Tibial nerve (tissue), 4 donors: Measurements from ENCODE around the gene PDE6H. TPM values are rescaled to one million over a fixed set of nuclear protein-coding genes. Genes with fewer than 3 reads are reported as not detected.
A peak's percentile ranks its signal among the peaks of the same experiment; 100 is the strongest.

ENCODE experiments used
- DNase-seq, 2 donors: peaks; one replicate each; pipeline ENCODE4 v3.0.0-alpha.2; 2019; ENCODE audit warnings: low spot score in 2 of 2
- H3K27ac ChIP-seq, 4 donors: fragments of 200-600 bp; sonication (generic) in 3 of 4; one replicate each; pipeline ENCODE4 v1.5.1; 2017 to 2019; ENCODE audit warnings: mild to moderate bottlenecking in 1 of 4
- H3K27me3 ChIP-seq, 2 donors: fragments of 200-600 bp; sonication (generic) in 1 of 2; one replicate each; pipeline versions ENCODE4 v1.5.1 to v1.6.0; 2017 to 2019
- H3K36me3 ChIP-seq, 3 donors: fragments of 200-600 bp; sonication (generic); one replicate each; pipeline ENCODE4 v1.5.1; 2018 to 2019
- H3K4me1 ChIP-seq, 4 donors: fragments of 200-600 bp; sonication (generic) in 3 of 4; one replicate each; pipeline ENCODE4 v1.5.1; 2017 to 2019
- H3K4me3 ChIP-seq, 4 donors: fragments of 200-600 bp; sonication (generic) in 3 of 4; one replicate each; pipeline ENCODE4 v1.5.1; 2017 to 2019; ENCODE audit warnings: mild to moderate bottlenecking in 1 of 4, moderate library complexity in 1 of 4
- H3K9me3 ChIP-seq, 4 donors: fragments of 200-600 bp; sonication (generic) in 3 of 4; one replicate each; pipeline ENCODE4 v1.5.1; 2017 to 2019
- CTCF ChIP-seq, 5 experiments: fragments of 200-600 bp in 3 of 5; fragments of 450-650 bp in 2 of 5; sonication (generic) in 3 of 5; IDR thresholded peaks; one replicate each; pipeline ENCODE4 v1.5.1; 2016 to 2019; ENCODE audit warnings: antibody characterized with exemption in 5 of 5, mild to moderate bottlenecking in 3 of 5, moderate library complexity in 2 of 5
- EP300 ChIP-seq, 2 donors: sonication (generic); formaldehyde crosslinking; IDR thresholded peaks; one replicate each; pipeline ENCODE4 v1.6.1; 2017; ENCODE audit warnings: antibody characterized with exemption in 2 of 2, mild to moderate bottlenecking in 1 of 2
- POLR2A ChIP-seq, 2 donors: fragments of 450-650 bp; IDR thresholded peaks; one replicate each; pipeline ENCODE4 v1.6.1; 2017; ENCODE audit warnings: antibody characterized with exemption in 2 of 2, mild to moderate bottlenecking in 2 of 2, moderate library complexity in 2 of 2
- WGBS, 2 donors: methylation state at CpG; one replicate each; pipeline ENCODE4 v1.1.5; 2018; 5-methylcytosine and 5-hydroxymethylcytosine counted together
- total RNA-seq, 4 donors: library from RNA; depleted of rRNA; stranded (reverse); fragments of >200 nt; gene quantifications; one replicate each; pipeline ENCODE4 v1.1.0, GENCODE V29; 2016

PDE6H gene
- total RNA-seq, 4 donors from 2014 or later: not detected

DNA sequence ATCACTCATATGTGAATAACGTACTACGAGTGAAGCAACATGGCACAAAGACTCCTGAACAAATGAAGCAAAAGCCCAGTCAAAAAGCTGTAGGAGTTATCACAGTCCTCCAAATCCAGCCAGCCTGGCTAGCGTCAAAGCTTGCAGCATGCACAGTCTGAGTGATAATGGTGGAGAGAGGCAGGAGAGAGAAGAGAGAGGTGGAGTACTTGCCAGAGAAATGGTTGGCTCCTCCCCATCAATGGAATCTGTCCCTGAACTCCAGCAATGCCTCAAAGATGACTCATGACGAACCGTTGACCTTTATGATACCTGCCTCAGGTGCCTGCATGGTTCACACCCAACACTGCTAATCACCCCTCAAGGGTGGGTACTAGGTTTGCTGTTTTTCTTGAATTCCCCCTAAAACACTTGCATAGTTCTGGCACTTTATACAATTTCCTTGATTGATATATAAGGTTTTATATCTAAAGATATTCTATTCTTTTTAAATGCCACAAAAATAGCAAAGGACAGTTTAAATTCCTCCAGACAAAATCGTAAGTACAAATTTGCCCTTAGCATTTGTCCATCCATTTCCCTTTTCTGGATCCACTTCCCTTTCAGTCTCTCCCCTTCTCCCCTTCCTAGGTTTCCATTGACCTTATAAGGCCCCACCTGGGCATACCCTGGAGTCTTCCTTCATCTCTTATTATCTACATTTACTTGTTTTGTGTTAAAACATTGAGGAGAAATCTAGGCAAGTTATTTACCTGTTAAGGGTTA is 21.7 kb upstream of the PDE6H start:
- 88 to 91% methylated on average over 6 of the region's 6 CpGs for WGBS, 2 donors
- no peaks in the 10 kb centered on the region for H3K9me3 ChIP-seq
- DNase-seq: no peak
- H3K36me3 ChIP-seq: no peaks in the 10 kb centered on the region
- TF ChIP-seq CTCF (IDR thresholded peaks at IDR 0.05) (no peak), EP300 (IDR thresholded peaks at IDR 0.05) (no peak), POLR2A (IDR thresholded peaks at IDR 0.05) (no peak)
- H3K4me1 ChIP-seq: peaks cover 0 to 63% (median 30%) of the 10 kb centered on the region in 4 donors
- no peaks in the 10 kb centered on the region for H3K27me3 ChIP-seq
- H3K4me3 ChIP-seq: no peak overlapping the region
- peak overlapping the region in 3 of 4 donors; percentile 61 to 80 (median 62) for H3K27ac ChIP-seq

- H3K27me3 ChIP-seq: no peaks in the 10 kb centered on the region
- 30 to 61% methylated on average over 1 of the region's 1 CpG for WGBS, 2 donors
- no peak for TF ChIP-seq EP300 (IDR thresholded peaks at IDR 0.05)
- no peak for TF ChIP-seq CTCF (IDR thresholded peaks at IDR 0.05)
- no peak for TF ChIP-seq POLR2A (IDR thresholded peaks at IDR 0.05)
- H3K36me3 ChIP-seq: no peaks in the 10 kb centered on the region
- H3K4me1 ChIP-seq: peaks cover 0 to 59% (median 27%) of the 10 kb centered on the region in 4 donors
- H3K9me3 ChIP-seq: no peaks in the 10 kb centered on the region
- no peak overlapping the region for H3K4me3 ChIP-seq
- DNase-seq: no peak
- peak overlapping the region in 3 of 4 donors; percentile 61 to 80 (median 62) for H3K27ac ChIP-seq
Observed at GRCh38 chr12:14951851-14952250, 21.0 kb upstream of the PDE6H start.

- Histone ChIP-seq H3K4me3 (no peak overlapping the region), H3K27ac (peak overlapping the region in 3 of 4 donors; percentile 49 to 82 (median 61)), H3K9me3 (no peaks in the 10 kb centered on the region), H3K4me1 (peaks cover 0 to 64% (median 26%) of the 10 kb centered on the region in 4 donors), H3K36me3 (no peaks in the 10 kb centered on the region), H3K27me3 (no peaks in the 10 kb centered on the region)
- TF ChIP-seq CTCF (IDR thresholded peaks at IDR 0.05): no peak
- TF ChIP-seq EP300 (IDR thresholded peaks at IDR 0.05): peak in 1 of 2 donors; percentile 50
- WGBS, 2 donors: 58 to 60% methylated on average over 7 of the region's 7 CpGs
- no peak for DNase-seq
Observed at GRCh38 chr12:14952299-14952921, 20.4 kb upstream of the PDE6H start.

DNA sequence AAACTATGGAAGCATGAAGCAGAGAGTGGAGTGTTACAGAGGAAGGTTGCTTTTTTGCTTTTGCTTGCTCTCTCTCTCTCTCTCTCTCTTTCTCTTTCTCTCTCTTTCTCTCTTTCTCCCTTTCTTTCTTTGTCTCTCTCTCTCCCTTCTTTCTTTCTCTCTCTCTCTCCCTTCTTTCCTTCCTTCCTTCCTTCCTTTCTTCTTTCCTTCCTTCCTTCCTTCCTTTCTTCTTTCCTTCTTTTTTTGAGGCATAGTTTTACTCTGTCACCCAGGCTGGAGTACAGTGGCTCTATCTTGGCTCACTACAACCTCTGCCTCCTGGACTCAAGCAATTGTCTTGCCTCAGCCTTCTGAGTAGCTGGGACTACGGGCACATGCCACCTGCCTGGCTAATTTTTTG is 19.1 kb upstream of the PDE6H start:
- peaks cover 0 to 66% (median 23%) of the 10 kb centered on the region in 4 donors for H3K4me1 ChIP-seq
- DNase-seq: no peak
- no peaks in the 10 kb centered on the region for H3K36me3 ChIP-seq
- H3K4me3 ChIP-seq: no peak overlapping the region
- no peaks in the 10 kb centered on the region for H3K27me3 ChIP-seq
- peak overlapping the region in 1 of 4 donors; percentile 82 for H3K27ac ChIP-seq
- 94 to 95% methylated on average over 1 of the region's 1 CpG for WGBS, 2 donors
- no peaks in the 10 kb centered on the region for H3K9me3 ChIP-seq
- TF ChIP-seq CTCF (IDR thresholded peaks at IDR 0.05) (no peak), EP300 (IDR thresholded peaks at IDR 0.05) (no peak), POLR2A (IDR thresholded peaks at IDR 0.05) (no peak)

DNA sequence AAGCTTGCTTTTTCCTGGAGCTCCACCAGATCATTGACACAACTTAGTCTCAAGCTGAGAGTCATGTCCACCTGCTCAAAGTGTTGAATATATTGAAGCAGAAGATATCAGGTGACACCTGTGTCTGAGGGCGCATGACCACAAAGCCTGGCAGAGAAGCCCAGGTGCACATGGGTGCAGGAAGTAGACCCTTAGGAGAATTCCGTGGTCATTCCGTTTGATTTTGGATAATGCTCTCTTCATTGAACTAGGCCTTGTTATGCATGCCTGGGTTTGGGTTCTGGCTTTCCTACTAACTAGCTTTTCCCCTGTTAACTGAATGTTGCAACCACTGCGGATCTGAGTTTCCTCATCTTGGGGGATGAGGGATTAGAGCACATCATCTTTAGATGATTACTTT is 18.6 kb upstream of the PDE6H start:
- peaks cover 0 to 61% (median 20%) of the 10 kb centered on the region in 4 donors for H3K4me1 ChIP-seq
- 86 to 89% methylated on average over 4 of the region's 4 CpGs for WGBS, 2 donors
- H3K9me3 ChIP-seq: no peaks in the 10 kb centered on the region
- H3K4me3 ChIP-seq: no peak overlapping the region
- no peaks in the 10 kb centered on the region for H3K36me3 ChIP-seq
- no peak for TF ChIP-seq EP300 (IDR thresholded peaks at IDR 0.05)
- no peak for TF ChIP-seq POLR2A (IDR thresholded peaks at IDR 0.05)
- no peak for TF ChIP-seq CTCF (IDR thresholded peaks at IDR 0.05)
- DNase-seq: no peak
- no peaks in the 10 kb centered on the region for H3K27me3 ChIP-seq
- peak overlapping the region in 1 of 4 donors; percentile 82 for H3K27ac ChIP-seq
